KOPT-K1 (cell line): Measurements from ENCODE around the gene MUC13.
"Not testable (repeated sequence)": the region's sequence is repeated elsewhere in the genome, so short reads cannot be mapped to it uniquely, and the experiment has no call there.

Experiments
- H3K27ac ChIP-seq: fragments of 200-600 bp; sonication (generic); 2 replicates; pipeline ENCODE4 v1.5.1; 2016; ENCODE audit warnings: antibody characterized with exemption, mild to moderate bottlenecking, low read depth, low read length; ENCODE audit not compliant: poor library complexity, severe bottlenecking
- H3K36me3 ChIP-seq: fragments of 200-600 bp; sonication (generic); 2 replicates; pipeline ENCODE4 v1.5.1; 2017; ENCODE audit warnings: antibody characterized with exemption, mild to moderate bottlenecking, low read length, moderate library complexity; ENCODE audit not compliant: insufficient read depth
- H3K9me3 ChIP-seq: fragments of 200-600 bp; sonication (generic); 2 replicates; pipeline ENCODE4 v1.5.1; 2017; ENCODE audit warnings: antibody characterized with exemption, low read length, mild to moderate bottlenecking; ENCODE audit not compliant: insufficient read depth, poor library complexity, severe bottlenecking

MUC13 gene

GRCh38 chr3:124963755-124964154 lies 29.2 kb upstream of the MUC13 start:
- H3K9me3 ChIP-seq: no peaks in the 10 kb centered on the region
- no peak overlapping the region for H3K27ac ChIP-seq
- no peaks in the 10 kb centered on the region for H3K36me3 ChIP-seq

- Histone ChIP-seq H3K36me3 (no peaks in the 10 kb centered on the region), H3K27ac (no peak overlapping the region), H3K9me3 (no peaks in the 10 kb centered on the region)
Observed at GRCh38 chr3:124962403-124962940, 27.9 kb upstream of the MUC13 start.

DNA sequence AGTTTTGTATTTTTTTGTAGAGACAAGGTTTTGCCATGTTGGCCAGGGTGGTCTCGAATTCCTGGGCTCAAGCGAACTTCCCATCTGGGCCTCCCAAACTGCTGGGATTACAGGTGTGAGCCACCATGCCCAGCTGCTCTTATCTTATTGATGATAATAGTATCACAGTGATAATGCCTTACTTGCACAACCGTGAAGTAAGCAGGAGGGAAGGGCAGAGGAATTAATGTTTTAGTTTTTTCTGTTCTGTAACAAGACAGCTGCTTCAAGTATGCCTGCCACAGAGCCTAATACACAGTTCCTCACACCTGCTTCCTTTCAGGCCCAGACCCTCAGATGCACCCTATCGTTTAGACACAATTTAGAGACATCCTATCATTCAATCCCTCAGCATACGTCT lies 26.1 kb upstream of the MUC13 start:
- Histone ChIP-seq H3K36me3 (no peaks in the 10 kb centered on the region), H3K9me3 (no peaks in the 10 kb centered on the region), H3K27ac (no peak overlapping the region)

- Histone ChIP-seq H3K9me3 (no peaks in the 10 kb centered on the region), H3K36me3 (no peaks in the 10 kb centered on the region), H3K27ac (no peak overlapping the region)
Observed at GRCh38 chr3:124960105-124960504, 25.6 kb upstream of the MUC13 start.

DNA sequence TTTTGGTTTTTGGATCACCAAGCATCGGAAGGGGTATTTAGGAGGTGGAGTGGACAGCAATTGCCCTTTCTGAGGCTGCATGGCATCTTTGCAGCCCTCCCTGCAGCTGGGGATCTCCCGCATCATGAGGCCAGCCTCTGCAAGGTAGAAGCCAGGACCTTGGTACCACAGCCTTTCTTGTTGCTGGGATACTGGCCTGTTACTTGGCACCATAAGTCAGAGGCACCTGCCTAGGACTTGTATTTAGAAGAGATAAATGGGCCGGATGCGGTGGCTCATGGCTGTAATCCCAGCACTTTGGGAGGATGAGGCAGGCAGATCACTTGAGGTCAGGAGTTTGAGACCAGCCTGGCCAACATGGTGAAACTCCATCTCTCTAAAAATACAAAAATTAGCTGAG lies 23.4 kb upstream of the MUC13 start:
- H3K36me3 ChIP-seq, H3K27ac ChIP-seq, H3K9me3 ChIP-seq: not testable (repeated sequence)

DNA sequence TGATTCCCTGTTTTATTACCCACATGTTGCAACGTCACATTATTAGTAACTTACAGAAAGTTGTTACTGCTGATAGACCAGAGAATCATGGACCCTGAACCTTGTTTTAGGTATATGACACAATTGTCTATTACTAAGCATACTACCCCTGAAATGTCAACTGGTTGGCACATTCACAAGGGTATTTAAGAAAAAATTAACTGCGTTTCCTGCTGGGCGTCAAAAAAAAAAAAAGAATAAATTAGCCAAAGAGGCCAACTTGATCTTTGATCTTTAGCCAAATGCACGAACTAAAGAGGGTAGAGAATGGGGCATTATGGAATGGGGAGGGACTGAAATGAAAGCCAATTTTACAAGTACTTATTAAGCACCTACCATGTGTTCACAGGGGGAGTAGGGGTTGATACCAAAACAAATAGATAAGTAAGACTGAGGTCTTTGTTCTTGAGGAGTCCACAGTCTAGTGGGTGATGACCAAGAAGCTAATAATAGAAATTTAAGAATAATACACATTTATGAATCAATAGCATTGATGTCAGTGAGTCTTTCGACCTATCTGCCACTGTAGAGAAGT lies 17.8 kb upstream of the MUC13 start:
- H3K36me3 ChIP-seq: no peaks in the 10 kb centered on the region
- H3K27ac ChIP-seq: no peak overlapping the region
- H3K9me3 ChIP-seq: no peaks in the 10 kb centered on the region

GRCh38 chr3:124951511-124952281 lies 17.1 kb upstream of the MUC13 start:
- Histone ChIP-seq H3K27ac (no peak overlapping the region), H3K36me3 (no peaks in the 10 kb centered on the region), H3K9me3 (no peaks in the 10 kb centered on the region)

DNA sequence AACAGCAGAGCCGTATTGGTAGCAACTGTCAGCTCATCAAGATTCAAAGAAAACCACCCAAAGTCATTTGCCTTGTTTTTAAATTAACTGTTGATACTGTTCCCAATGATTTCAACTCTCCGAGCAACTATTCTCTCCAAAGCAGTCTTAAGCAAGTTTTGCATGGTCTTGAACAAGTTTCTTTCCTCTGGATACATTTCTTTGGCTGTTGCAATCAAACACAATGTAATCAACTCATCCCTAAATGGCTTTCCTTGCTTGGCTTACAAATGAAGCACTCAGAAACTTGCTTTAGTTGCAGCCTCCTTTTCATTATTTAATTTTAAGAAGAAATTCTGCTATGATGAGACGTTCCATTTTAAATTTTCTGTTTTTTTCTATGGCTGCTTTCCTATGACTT lies 15.5 kb upstream of the MUC13 start:
- Histone ChIP-seq H3K36me3 (no peaks in the 10 kb centered on the region), H3K9me3 (no peaks in the 10 kb centered on the region), H3K27ac (no peak overlapping the region)

DNA sequence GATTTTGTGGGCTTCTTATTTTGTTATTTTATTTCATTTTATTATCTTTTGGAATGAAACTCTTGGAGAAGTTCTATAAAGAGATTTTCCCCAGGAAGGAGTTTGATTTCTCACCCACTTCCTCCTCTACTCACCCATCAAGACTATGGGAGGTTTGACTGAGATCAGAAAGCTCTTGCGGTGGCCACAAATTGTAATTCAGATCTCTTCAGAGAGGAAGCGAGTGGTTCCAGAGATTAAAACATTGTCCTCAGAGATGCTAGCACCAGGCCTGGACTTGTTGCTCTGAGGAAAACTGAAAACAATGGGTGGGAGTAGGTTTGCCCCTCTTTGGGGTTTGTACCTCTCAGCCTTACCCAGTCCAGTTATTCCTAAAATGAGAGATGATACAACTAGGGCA lies 8.1 kb upstream of the MUC13 start:
- H3K9me3 ChIP-seq: no peaks in the 10 kb centered on the region
- H3K27ac ChIP-seq: no peak overlapping the region
- no peaks in the 10 kb centered on the region for H3K36me3 ChIP-seq

DNA sequence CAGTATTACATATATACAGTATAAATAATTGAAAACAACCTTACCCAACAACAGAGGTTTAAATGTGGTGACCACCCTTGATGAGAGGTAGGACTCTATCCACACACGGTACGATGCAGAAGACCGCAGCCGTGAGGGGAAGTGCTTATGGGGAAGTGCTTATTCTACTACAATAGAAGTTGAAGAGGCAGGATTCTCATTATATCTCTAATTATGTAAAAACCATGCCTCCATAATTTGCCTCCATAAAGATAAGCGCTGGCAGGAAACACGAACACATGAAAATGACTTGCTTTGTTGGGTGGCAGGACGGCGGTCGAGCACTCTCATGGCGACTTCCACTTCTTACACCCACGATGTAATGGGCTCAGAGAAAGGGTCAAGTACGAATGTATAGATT lies 7.2 kb upstream of the MUC13 start:
- peaks cover 5% of the 10 kb centered on the region for H3K9me3 ChIP-seq
- H3K27ac ChIP-seq: no peak overlapping the region
- H3K36me3 ChIP-seq: no peaks in the 10 kb centered on the region

DNA sequence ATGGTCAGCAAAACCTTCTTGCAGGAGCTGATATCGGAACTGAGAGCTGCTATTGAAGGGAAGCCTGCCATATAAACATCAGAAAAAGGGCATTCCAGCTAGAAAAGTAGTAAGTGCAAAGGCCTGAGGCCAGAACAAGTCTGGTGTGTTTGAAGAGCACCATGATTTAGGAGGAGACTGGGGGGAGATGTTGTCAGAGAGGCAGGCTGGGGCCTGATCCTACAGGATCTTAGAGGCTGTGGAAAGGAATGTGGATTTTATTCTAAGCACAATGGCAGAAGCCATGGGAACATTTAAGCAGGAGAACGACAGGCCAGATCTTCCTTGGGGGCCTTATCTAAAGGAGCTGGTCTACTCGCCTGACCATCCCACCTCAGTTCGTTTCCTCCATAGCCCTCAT lies 5.1 kb upstream of the MUC13 start:
- Histone ChIP-seq H3K36me3 (no peaks in the 10 kb centered on the region), H3K27ac (no peak overlapping the region), H3K9me3 (peaks cover 5% of the 10 kb centered on the region)

GRCh38 chr3:124938896-124939295 lies 4.3 kb upstream of the MUC13 start:
- Histone ChIP-seq H3K9me3 (peaks cover 5% of the 10 kb centered on the region), H3K27ac (no peak overlapping the region)

DNA sequence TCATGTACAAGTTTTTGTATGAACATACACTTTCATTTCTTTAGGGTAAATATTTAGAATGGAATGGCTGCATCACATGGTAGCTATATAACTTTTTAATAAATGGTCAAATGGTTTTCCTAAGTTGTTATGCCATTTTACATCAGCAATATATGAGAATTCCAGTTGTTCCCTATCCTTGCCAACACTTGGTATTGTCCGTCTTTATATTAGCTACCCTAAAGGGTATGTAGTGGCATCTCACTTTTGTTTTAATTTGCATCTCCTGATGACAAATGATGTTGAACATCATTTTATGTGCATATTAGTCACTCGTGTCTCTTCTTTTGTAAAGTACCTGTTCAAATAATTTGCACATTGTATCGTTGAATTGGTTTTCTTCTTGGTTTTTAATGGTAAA lies 2.5 kb upstream of the MUC13 start:
- H3K36me3 ChIP-seq: no peaks in the 10 kb centered on the region
- no peak overlapping the region for H3K27ac ChIP-seq
- H3K9me3 ChIP-seq: peaks cover 5% of the 10 kb centered on the region

More at GRCh38 chr3:124938896-124939295, 4.3 kb upstream of the MUC13 start:
- no peaks in the 10 kb centered on the region for H3K36me3 ChIP-seq

- Histone ChIP-seq H3K27ac (no peak overlapping the region), H3K9me3 (peaks cover 5% of the 10 kb centered on the region), H3K36me3 (no peaks in the 10 kb centered on the region)
Observed at GRCh38 chr3:124935794-124936542, 1.4 kb upstream of the MUC13 start.

GRCh38 chr3:124935264-124935663 lies 713 bp upstream of the MUC13 start:
- no peak overlapping the region for H3K27ac ChIP-seq
- no peaks in the 10 kb centered on the region for H3K36me3 ChIP-seq
- H3K9me3 ChIP-seq: peaks cover 5% of the 10 kb centered on the region
